GM23338 (cell line): ENCODE data around the gene RAB36.

Source experiments
- CREB1 ChIP-seq: fragments of 250-450 bp; sonication (Bioruptor Pico); IDR thresholded peaks from 2 replicates; pipeline ENCODE4 v1.5.0; 2020; ENCODE audit warnings: low read depth, mild to moderate bottlenecking, moderate library complexity
- EZH2 ChIP-seq: fragments of 200-600 bp; sonication (generic); IDR thresholded peaks from one replicate; pipeline ENCODE4 v1.8.0; 2017; ENCODE audit warnings: antibody characterized with exemption, mild to moderate bottlenecking, low read depth; ENCODE audit not compliant: unreplicated experiment
- EZH2phosphoT487 ChIP-seq: fragments of 200-600 bp; sonication (generic); IDR thresholded peaks from one replicate; pipeline ENCODE4 v1.8.1; 2018; ENCODE audit warnings: antibody characterized with exemption; ENCODE audit not compliant: unreplicated experiment
- JUNB ChIP-seq: IDR thresholded peaks from one replicate; pipeline ENCODE4 v1.6.1; 2016; ENCODE audit warnings: antibody characterized with exemption; ENCODE audit not compliant: unreplicated experiment
- POLR2AphosphoS5 ChIP-seq: IDR thresholded peaks from 2 replicates; pipeline ENCODE4 v1.6.1; 2016; ENCODE audit warnings: antibody characterized with exemption, low read depth
- TF ChIP-seq, protein P1 (sequence below), 2 experiments: fragments of 200-600 bp in 1 of 2; sonication (generic) in 1 of 2; conservative IDR thresholded peaks; 2 replicates each; pipeline versions ENCODE4 v1.5.1 to v1.6.1; 2016 to 2017; ENCODE audit warnings: antibody characterized with exemption in 2 of 2, low read depth in 2 of 2, mild to moderate bottlenecking in 2 of 2, moderate library complexity in 1 of 2
- TF ChIP-seq, protein P2 (sequence below): IDR thresholded peaks from one replicate; pipeline ENCODE4 v1.6.1; 2018; ENCODE audit warnings: antibody characterized with exemption; ENCODE audit not compliant: unreplicated experiment
- TF ChIP-seq, protein P3 (sequence below): IDR thresholded peaks from 2 replicates; pipeline ENCODE4 v1.6.1; 2016; ENCODE audit warnings: antibody characterized with exemption

DNA sequence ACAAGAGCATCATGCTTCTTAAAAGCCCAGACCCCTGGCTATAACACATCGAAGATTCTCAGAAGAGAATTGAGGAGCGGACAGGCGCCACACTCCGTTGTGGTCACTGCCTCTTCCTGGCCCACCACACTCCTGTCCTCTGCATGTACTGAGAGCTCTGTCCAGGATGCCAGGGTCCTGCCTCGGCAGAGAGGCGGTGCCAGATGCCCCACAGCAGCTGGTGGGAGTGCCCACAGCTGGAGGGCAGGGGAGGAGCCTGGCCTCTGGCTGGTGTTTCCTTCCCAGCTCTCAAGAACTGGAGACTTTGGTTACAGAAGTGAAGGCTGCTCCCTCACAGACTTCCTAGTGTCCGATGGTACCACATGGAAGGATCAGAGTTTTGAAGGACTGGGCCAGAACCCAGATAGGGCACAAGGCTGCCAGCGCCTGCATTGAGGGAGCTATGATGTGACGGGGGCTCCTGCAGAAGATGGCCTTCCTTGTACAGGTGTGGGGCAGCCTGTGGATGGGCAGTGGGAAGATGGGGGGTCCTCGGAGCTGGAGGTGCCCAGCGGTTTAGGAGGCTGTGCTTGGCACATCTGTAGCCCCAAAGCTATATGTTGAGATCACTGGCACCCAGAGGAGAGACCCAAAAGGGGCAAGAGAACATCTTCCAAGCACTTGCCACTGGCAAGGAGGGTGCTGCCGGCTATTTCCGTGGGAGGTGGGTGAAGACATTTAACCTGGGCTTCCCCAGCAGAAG lies 22.9 kb upstream of the RAB36 start:
- TF ChIP-seq, protein P1, sequence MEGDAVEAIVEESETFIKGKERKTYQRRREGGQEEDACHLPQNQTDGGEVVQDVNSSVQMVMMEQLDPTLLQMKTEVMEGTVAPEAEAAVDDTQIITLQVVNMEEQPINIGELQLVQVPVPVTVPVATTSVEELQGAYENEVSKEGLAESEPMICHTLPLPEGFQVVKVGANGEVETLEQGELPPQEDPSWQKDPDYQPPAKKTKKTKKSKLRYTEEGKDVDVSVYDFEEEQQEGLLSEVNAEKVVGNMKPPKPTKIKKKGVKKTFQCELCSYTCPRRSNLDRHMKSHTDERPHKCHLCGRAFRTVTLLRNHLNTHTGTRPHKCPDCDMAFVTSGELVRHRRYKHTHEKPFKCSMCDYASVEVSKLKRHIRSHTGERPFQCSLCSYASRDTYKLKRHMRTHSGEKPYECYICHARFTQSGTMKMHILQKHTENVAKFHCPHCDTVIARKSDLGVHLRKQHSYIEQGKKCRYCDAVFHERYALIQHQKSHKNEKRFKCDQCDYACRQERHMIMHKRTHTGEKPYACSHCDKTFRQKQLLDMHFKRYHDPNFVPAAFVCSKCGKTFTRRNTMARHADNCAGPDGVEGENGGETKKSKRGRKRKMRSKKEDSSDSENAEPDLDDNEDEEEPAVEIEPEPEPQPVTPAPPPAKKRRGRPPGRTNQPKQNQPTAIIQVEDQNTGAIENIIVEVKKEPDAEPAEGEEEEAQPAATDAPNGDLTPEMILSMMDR (conservative IDR thresholded peaks at IDR 0.05; ENCODE audit: low read depth in 2 of 2): no peak
- TF ChIP-seq POLR2AphosphoS5: no peak
- TF ChIP-seq, protein P2, sequence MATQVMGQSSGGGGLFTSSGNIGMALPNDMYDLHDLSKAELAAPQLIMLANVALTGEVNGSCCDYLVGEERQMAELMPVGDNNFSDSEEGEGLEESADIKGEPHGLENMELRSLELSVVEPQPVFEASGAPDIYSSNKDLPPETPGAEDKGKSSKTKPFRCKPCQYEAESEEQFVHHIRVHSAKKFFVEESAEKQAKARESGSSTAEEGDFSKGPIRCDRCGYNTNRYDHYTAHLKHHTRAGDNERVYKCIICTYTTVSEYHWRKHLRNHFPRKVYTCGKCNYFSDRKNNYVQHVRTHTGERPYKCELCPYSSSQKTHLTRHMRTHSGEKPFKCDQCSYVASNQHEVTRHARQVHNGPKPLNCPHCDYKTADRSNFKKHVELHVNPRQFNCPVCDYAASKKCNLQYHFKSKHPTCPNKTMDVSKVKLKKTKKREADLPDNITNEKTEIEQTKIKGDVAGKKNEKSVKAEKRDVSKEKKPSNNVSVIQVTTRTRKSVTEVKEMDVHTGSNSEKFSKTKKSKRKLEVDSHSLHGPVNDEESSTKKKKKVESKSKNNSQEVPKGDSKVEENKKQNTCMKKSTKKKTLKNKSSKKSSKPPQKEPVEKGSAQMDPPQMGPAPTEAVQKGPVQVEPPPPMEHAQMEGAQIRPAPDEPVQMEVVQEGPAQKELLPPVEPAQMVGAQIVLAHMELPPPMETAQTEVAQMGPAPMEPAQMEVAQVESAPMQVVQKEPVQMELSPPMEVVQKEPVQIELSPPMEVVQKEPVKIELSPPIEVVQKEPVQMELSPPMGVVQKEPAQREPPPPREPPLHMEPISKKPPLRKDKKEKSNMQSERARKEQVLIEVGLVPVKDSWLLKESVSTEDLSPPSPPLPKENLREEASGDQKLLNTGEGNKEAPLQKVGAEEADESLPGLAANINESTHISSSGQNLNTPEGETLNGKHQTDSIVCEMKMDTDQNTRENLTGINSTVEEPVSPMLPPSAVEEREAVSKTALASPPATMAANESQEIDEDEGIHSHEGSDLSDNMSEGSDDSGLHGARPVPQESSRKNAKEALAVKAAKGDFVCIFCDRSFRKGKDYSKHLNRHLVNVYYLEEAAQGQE: no peak
- TF ChIP-seq EZH2: no peak
- TF ChIP-seq EZH2phosphoT487: no peak
- TF ChIP-seq JUNB: no peak
- TF ChIP-seq CREB1 (CRISPR knock-in tag): no peak
- TF ChIP-seq, protein P3, sequence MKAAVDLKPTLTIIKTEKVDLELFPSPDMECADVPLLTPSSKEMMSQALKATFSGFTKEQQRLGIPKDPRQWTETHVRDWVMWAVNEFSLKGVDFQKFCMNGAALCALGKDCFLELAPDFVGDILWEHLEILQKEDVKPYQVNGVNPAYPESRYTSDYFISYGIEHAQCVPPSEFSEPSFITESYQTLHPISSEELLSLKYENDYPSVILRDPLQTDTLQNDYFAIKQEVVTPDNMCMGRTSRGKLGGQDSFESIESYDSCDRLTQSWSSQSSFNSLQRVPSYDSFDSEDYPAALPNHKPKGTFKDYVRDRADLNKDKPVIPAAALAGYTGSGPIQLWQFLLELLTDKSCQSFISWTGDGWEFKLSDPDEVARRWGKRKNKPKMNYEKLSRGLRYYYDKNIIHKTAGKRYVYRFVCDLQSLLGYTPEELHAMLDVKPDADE: no peak
